WTC11 (cell line): Measurements from ENCODE around the gene DBI. TPM values are rescaled to one million over a fixed set of nuclear protein-coding genes. Genes with fewer than 3 reads are reported as not detected.
A peak's percentile ranks its signal among the peaks of the same experiment; 100 is the strongest.

Experiments
- ATAC-seq: fragments of 200-7000 bp; cut with Tn5 transposase; 2 replicates; pipeline ENCODE4 v1.10.0; 2021; ENCODE audit warnings: mild to moderate bottlenecking, moderate library complexity
- CTCF ChIA-PET: fragments of 300-600 bp; sonication (Branson Sonifier 250); formaldehyde crosslinking; loops from one replicate; lab custom pipeline; 2021; ENCODE audit warnings: antibody characterized with exemption; lab: Charles Lee
- POLR2A ChIA-PET: fragments of 350-600 bp; sonication (Branson Sonifier 250); formaldehyde crosslinking; loops from one replicate; lab custom pipeline; 2021; ENCODE audit warnings: antibody characterized with exemption; lab: Charles Lee
- DNase-seq: peaks from one replicate; pipeline ENCODE4 v3.0.0; 2021; ENCODE audit warnings: low spot score
- H3K27ac Mint-ChIP-seq: 2 replicates; pipeline ENCODE4 v1.8.0; 2021; ENCODE audit warnings: mixed read lengths
- H3K27me3 Mint-ChIP-seq: 2 replicates; pipeline ENCODE4 v1.8.0; 2021; ENCODE audit warnings: low read depth, mild to moderate bottlenecking, moderate library complexity, mixed read lengths
- H3K36me3 Mint-ChIP-seq: 2 replicates; pipeline ENCODE4 v1.8.0; 2021; ENCODE audit warnings: mixed read lengths
- H3K4me1 Mint-ChIP-seq: 2 replicates; pipeline ENCODE4 v1.8.0; 2022; ENCODE audit warnings: mixed read lengths
- H3K4me3 Mint-ChIP-seq: 2 replicates; pipeline ENCODE4 v1.8.0; 2021; ENCODE audit warnings: mild to moderate bottlenecking, moderate library complexity, mixed read lengths
- H3K9me3 Mint-ChIP-seq: 2 replicates; pipeline ENCODE4 v1.8.0; 2021; ENCODE audit warnings: mixed read lengths
- CREM ChIP-seq: sonication (generic); formaldehyde crosslinking; IDR thresholded peaks from 2 replicates; pipeline ENCODE4 v1.8.1; 2022; ENCODE audit warnings: mild to moderate bottlenecking, missing genetic modification reagents, moderate library complexity
- FOXJ3 ChIP-seq: sonication (generic); formaldehyde crosslinking; IDR thresholded peaks from 2 replicates; pipeline ENCODE4 v1.9.0; 2021; ENCODE audit warnings: missing genetic modification reagents, mild to moderate bottlenecking, borderline replicate concordance
- GTF2I ChIP-seq: fragments of 250-450 bp; sonication (Bioruptor Pico); conservative IDR thresholded peaks from 2 replicates; pipeline ENCODE4 v1.4.0; 2021; ENCODE audit warnings: mild to moderate bottlenecking
- IRF2 ChIP-seq: sonication (generic); formaldehyde crosslinking; IDR thresholded peaks from 2 replicates; pipeline ENCODE4 v1.8.0; 2022; ENCODE audit warnings: low read depth, missing genetic modification reagents, borderline replicate concordance
- MYBL2 ChIP-seq: sonication (generic); formaldehyde crosslinking; IDR thresholded peaks from 2 replicates; pipeline ENCODE4 v1.8.1; 2023; ENCODE audit warnings: mild to moderate bottlenecking, moderate library complexity, missing genetic modification reagents
- NFE2L1 ChIP-seq: sonication (generic); formaldehyde crosslinking; IDR thresholded peaks from 2 replicates; pipeline ENCODE4 v1.8.1; 2023; ENCODE audit warnings: missing genetic modification reagents
- PRRX2 ChIP-seq: fragments of 250-450 bp; sonication (Bioruptor Pico); IDR thresholded peaks from 2 replicates; pipeline ENCODE4 v1.8.0; 2021; ENCODE audit warnings: mild to moderate bottlenecking
- SMAD3 ChIP-seq: sonication (generic); formaldehyde crosslinking; IDR thresholded peaks from 2 replicates; pipeline ENCODE4 v1.8.0; 2022; ENCODE audit warnings: missing genetic modification reagents, mild to moderate bottlenecking, borderline replicate concordance
- ZNF138 ChIP-seq: sonication (generic); formaldehyde crosslinking; conservative IDR thresholded peaks from 2 replicates; pipeline ENCODE4 v1.8.1; 2022; ENCODE audit warnings: mild to moderate bottlenecking, moderate library complexity, missing genetic modification reagents
- ZNF423 ChIP-seq: fragments of 250-450 bp; sonication (Bioruptor Pico); IDR thresholded peaks from 2 replicates; pipeline ENCODE4 v2.1.2; 2022; ENCODE audit warnings: mild to moderate bottlenecking, moderate library complexity
- total RNA-seq: library from RNA; stranded (reverse); gene quantifications from 3 replicates; pipeline ENCODE4 v1.2.3, GENCODE V29; 2021
- TF ChIP-seq, protein P1 (sequence below): sonication (generic); formaldehyde crosslinking; IDR thresholded peaks from 2 replicates; pipeline ENCODE4 v1.8.1; 2022; ENCODE audit warnings: mild to moderate bottlenecking, missing genetic modification reagents, moderate library complexity, borderline replicate concordance
- TF ChIP-seq, protein P2 (sequence below): fragments of 200-600 bp; IDR thresholded peaks from 2 replicates; pipeline ENCODE4 v1.8.0; 2022; ENCODE audit warnings: antibody characterized with exemption
- TF ChIP-seq, protein P3 (sequence below): sonication (generic); formaldehyde crosslinking; IDR thresholded peaks from 2 replicates; pipeline ENCODE4 v1.8.1; 2023; ENCODE audit warnings: mild to moderate bottlenecking, missing genetic modification reagents, borderline replicate concordance
- TF ChIP-seq, protein P4 (sequence below): sonication (generic); formaldehyde crosslinking; conservative IDR thresholded peaks from 2 replicates; pipeline ENCODE4 v1.8.1; 2022; ENCODE audit warnings: mild to moderate bottlenecking, missing genetic modification reagents
- TF ChIP-seq, protein P5 (sequence below): sonication (generic); formaldehyde crosslinking; conservative IDR thresholded peaks from 2 replicates; pipeline ENCODE4 v1.8.1; 2023; ENCODE audit warnings: mild to moderate bottlenecking, low read depth, missing genetic modification reagents, moderate library complexity
- TF ChIP-seq, protein P6 (sequence below): sonication (generic); formaldehyde crosslinking; IDR thresholded peaks from 2 replicates; pipeline ENCODE4 v1.8.1; 2023; ENCODE audit warnings: mild to moderate bottlenecking, missing genetic modification reagents

DBI gene
- total RNA-seq, 1 experiment from 2014 or later, result 158 TPM

DNA sequence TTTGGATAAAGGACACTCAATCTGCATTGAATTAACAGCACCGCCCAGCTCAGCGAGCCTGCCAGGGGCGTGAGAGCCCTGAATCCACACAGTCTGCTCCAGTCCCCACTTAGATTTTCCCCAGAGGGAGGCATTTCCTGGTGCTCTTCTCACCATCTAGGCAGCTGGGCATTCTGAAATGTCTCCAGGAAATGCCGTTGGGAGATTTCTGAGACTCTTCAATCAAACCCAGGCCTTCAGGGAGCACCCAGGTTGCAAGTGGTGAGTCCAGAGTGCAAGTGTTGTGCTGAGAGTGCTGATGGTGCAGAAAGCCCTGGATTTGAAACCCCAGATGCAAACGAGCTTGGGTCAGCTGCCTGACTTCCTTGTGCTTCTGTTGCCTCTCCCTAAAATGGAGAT is 41.4 kb downstream of the DBI start:
- ATAC-seq, result peak; percentile 61
- DNase-seq, result no peak
- peaks cover 4% of the 10 kb centered on the region; the same call in 1 of the 2 replicates for H3K9me3 Mint-ChIP-seq
- no peak for TF ChIP-seq GTF2I (CRISPR knock-in tag)
- TF ChIP-seq, protein P1, sequence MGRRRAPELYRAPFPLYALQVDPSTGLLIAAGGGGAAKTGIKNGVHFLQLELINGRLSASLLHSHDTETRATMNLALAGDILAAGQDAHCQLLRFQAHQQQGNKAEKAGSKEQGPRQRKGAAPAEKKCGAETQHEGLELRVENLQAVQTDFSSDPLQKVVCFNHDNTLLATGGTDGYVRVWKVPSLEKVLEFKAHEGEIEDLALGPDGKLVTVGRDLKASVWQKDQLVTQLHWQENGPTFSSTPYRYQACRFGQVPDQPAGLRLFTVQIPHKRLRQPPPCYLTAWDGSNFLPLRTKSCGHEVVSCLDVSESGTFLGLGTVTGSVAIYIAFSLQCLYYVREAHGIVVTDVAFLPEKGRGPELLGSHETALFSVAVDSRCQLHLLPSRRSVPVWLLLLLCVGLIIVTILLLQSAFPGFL (CRISPR knock-in tag), result no peak
- no peak for TF ChIP-seq NFE2L1
- TF ChIP-seq IRF2 (CRISPR knock-in tag), result no peak
- no peak overlapping the region for H3K4me3 Mint-ChIP-seq
- H3K36me3 Mint-ChIP-seq, result no peaks in the 10 kb centered on the region
- H3K27me3 Mint-ChIP-seq, result no peaks in the 10 kb centered on the region; the same call in 1 of the 2 replicates
- POLR2A ChIA-PET, result no interaction called here
- CTCF ChIA-PET, result interaction anchor here (0.5 to 16.3 kb wide), 14 partner anchors 7 to 396 kb away, joined by 3 to 145 read pairs (median 4); partner anchors contain the start of genes DBI and TMEM37
- no peak overlapping the region for H3K27ac Mint-ChIP-seq
- H3K4me1 Mint-ChIP-seq, result peaks cover 8% of the 10 kb centered on the region

DNA sequence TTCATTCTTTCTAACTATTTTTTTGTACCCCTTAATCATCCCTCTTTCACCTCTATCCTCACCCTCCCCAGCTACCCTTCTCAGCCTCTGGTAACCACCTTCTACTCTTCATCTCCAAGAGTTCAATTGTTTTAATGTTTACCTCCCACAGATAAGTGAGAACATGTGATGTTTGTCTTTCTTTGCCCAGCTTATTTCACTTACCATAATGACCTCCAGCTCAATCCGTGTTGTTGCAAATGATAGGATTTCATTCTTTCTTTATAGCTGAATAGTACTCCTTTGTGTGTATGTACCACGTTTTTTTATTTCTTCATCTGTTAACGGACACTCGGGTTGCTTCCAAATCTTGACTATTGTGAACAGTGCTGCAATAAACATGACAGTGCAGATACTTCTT is 42.7 kb downstream of the DBI start:
- POLR2A ChIA-PET, result no interaction called here
- Mint-ChIP-seq H3K9me3 (peaks cover 15% of the 10 kb centered on the region), H3K4me3 (no peak overlapping the region), H3K27me3 (no peaks in the 10 kb centered on the region; the same call in 1 of the 2 replicates), H3K36me3 (no peaks in the 10 kb centered on the region; the same call in 1 of the 2 replicates), H3K4me1 (peaks cover 8% of the 10 kb centered on the region), H3K27ac (no peak overlapping the region)
- CTCF ChIA-PET, result interaction anchor here (1.5 to 16.3 kb wide), 3 partner anchors 23 to 66 kb away, joined by 5 to 145 read pairs (median 11); partner anchors contain the start of gene TMEM37
- ATAC-seq, result no peak
- DNase-seq, result no peak
- TF ChIP-seq, protein P1 (CRISPR knock-in tag), result no peak
- TF ChIP-seq ZNF423 (CRISPR knock-in tag), result no peak
- TF ChIP-seq CREM (CRISPR knock-in tag), result no peak
- TF ChIP-seq, protein P2, sequence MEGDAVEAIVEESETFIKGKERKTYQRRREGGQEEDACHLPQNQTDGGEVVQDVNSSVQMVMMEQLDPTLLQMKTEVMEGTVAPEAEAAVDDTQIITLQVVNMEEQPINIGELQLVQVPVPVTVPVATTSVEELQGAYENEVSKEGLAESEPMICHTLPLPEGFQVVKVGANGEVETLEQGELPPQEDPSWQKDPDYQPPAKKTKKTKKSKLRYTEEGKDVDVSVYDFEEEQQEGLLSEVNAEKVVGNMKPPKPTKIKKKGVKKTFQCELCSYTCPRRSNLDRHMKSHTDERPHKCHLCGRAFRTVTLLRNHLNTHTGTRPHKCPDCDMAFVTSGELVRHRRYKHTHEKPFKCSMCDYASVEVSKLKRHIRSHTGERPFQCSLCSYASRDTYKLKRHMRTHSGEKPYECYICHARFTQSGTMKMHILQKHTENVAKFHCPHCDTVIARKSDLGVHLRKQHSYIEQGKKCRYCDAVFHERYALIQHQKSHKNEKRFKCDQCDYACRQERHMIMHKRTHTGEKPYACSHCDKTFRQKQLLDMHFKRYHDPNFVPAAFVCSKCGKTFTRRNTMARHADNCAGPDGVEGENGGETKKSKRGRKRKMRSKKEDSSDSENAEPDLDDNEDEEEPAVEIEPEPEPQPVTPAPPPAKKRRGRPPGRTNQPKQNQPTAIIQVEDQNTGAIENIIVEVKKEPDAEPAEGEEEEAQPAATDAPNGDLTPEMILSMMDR, result no peak
- TF ChIP-seq PRRX2, result no peak
- no peak for TF ChIP-seq MYBL2 (CRISPR knock-in tag)
- TF ChIP-seq ZNF138 (CRISPR knock-in tag), result no peak
- TF ChIP-seq, protein P3, sequence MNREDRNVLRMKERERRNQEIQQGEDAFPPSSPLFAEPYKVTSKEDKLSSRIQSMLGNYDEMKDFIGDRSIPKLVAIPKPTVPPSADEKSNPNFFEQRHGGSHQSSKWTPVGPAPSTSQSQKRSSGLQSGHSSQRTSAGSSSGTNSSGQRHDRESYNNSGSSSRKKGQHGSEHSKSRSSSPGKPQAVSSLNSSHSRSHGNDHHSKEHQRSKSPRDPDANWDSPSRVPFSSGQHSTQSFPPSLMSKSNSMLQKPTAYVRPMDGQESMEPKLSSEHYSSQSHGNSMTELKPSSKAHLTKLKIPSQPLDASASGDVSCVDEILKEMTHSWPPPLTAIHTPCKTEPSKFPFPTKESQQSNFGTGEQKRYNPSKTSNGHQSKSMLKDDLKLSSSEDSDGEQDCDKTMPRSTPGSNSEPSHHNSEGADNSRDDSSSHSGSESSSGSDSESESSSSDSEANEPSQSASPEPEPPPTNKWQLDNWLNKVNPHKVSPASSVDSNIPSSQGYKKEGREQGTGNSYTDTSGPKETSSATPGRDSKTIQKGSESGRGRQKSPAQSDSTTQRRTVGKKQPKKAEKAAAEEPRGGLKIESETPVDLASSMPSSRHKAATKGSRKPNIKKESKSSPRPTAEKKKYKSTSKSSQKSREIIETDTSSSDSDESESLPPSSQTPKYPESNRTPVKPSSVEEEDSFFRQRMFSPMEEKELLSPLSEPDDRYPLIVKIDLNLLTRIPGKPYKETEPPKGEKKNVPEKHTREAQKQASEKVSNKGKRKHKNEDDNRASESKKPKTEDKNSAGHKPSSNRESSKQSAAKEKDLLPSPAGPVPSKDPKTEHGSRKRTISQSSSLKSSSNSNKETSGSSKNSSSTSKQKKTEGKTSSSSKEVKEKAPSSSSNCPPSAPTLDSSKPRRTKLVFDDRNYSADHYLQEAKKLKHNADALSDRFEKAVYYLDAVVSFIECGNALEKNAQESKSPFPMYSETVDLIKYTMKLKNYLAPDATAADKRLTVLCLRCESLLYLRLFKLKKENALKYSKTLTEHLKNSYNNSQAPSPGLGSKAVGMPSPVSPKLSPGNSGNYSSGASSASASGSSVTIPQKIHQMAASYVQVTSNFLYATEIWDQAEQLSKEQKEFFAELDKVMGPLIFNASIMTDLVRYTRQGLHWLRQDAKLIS (CRISPR knock-in tag), result no peak
- TF ChIP-seq SMAD3 (CRISPR knock-in tag), result no peak
- TF ChIP-seq, protein P4, sequence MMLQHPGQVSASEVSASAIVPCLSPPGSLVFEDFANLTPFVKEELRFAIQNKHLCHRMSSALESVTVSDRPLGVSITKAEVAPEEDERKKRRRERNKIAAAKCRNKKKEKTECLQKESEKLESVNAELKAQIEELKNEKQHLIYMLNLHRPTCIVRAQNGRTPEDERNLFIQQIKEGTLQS (CRISPR knock-in tag), result no peak
- no peak for TF ChIP-seq GTF2I (CRISPR knock-in tag)
- TF ChIP-seq, protein P5, sequence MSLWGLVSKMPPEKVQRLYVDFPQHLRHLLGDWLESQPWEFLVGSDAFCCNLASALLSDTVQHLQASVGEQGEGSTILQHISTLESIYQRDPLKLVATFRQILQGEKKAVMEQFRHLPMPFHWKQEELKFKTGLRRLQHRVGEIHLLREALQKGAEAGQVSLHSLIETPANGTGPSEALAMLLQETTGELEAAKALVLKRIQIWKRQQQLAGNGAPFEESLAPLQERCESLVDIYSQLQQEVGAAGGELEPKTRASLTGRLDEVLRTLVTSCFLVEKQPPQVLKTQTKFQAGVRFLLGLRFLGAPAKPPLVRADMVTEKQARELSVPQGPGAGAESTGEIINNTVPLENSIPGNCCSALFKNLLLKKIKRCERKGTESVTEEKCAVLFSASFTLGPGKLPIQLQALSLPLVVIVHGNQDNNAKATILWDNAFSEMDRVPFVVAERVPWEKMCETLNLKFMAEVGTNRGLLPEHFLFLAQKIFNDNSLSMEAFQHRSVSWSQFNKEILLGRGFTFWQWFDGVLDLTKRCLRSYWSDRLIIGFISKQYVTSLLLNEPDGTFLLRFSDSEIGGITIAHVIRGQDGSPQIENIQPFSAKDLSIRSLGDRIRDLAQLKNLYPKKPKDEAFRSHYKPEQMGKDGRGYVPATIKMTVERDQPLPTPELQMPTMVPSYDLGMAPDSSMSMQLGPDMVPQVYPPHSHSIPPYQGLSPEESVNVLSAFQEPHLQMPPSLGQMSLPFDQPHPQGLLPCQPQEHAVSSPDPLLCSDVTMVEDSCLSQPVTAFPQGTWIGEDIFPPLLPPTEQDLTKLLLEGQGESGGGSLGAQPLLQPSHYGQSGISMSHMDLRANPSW (CRISPR knock-in tag), result no peak
- no peak for TF ChIP-seq FOXJ3 (CRISPR knock-in tag)
- TF ChIP-seq, protein P6, sequence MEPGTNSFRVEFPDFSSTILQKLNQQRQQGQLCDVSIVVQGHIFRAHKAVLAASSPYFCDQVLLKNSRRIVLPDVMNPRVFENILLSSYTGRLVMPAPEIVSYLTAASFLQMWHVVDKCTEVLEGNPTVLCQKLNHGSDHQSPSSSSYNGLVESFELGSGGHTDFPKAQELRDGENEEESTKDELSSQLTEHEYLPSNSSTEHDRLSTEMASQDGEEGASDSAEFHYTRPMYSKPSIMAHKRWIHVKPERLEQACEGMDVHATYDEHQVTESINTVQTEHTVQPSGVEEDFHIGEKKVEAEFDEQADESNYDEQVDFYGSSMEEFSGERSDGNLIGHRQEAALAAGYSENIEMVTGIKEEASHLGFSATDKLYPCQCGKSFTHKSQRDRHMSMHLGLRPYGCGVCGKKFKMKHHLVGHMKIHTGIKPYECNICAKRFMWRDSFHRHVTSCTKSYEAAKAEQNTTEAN, result no peak
